Colonic mucosa (tissue), 4 donors: Measurements from ENCODE around the gene MEGF10. TPM values are rescaled to one million over a fixed set of nuclear protein-coding genes. Genes with fewer than 3 reads are reported as not detected.

Experiments used
- DNase-seq: peaks from one replicate; pipeline ENCODE4 v3.0.0-alpha.2; 2020
- H3K27ac ChIP-seq: fragments of 200-600 bp; one replicate; pipeline ENCODE4 v1.8.0; 2021
- H3K27me3 ChIP-seq: fragments of 200-600 bp; one replicate; pipeline ENCODE4 v1.8.0; 2021
- H3K36me3 ChIP-seq: fragments of 200-600 bp; one replicate; pipeline ENCODE4 v1.8.0; 2021
- H3K4me1 ChIP-seq: fragments of 200-600 bp; one replicate; pipeline ENCODE4 v1.8.0; 2021; ENCODE audit warnings: mild to moderate bottlenecking
- H3K4me3 ChIP-seq: fragments of 200-600 bp; one replicate; pipeline ENCODE4 v1.8.0; 2021
- H3K9ac ChIP-seq, 2 donors: one replicate each; pipeline ENCODE4 v1.7.0; 2013; ENCODE audit warnings: control low read depth in 2 of 2, low read depth in 2 of 2, low read length in 2 of 2
- H3K9me3 ChIP-seq: fragments of 200-600 bp; one replicate; pipeline ENCODE4 v1.8.0; 2021
- CTCF ChIP-seq: fragments of 200-600 bp; IDR thresholded peaks from one replicate; pipeline ENCODE4 v1.8.0; 2022; ENCODE audit warnings: antibody characterized with exemption, mild to moderate bottlenecking
- intact Hi-C: fragments of 100-400 bp; cut with DNase I; formaldehyde crosslinking; loops from one replicate; pipeline ENCODE4 v1.14.1; 2022
- total RNA-seq, 2 donors: library from RNA; stranded (reverse); fragmentation: NEBNext Ultra II Directional in 1 of 2; extraction: Animal tissue kit (Norgen Biotek cat#: 25700) in 1 of 2; gene quantifications; one replicate each; pipeline ENCODE4 v1.2.1, GENCODE V29; 2021
- donor health status: healthy.
- donor health status: DM: no; HTN: no; CAD: no.
- donor health status: DM: no; HTN: no; CAD: no.

Gene MEGF10
- total RNA-seq, 2 donors from 2014 or later, result 0.35 to 0.88 TPM

- Histone ChIP-seq H3K9me3 (no peaks in the 10 kb centered on the region), H3K4me1 (no peaks in the 10 kb centered on the region), H3K36me3 (no peaks in the 10 kb centered on the region), H3K27ac (no peak overlapping the region), H3K9ac (no peak overlapping the region), H3K4me3 (no peak overlapping the region), H3K27me3 (no peaks in the 10 kb centered on the region)
- intact Hi-C loops, result no loop called here
- DNase-seq, result no peak
- TF ChIP-seq CTCF, result no peak
Observed at GRCh38 chr5:127400946-127401670, 110.5 kb downstream of the MEGF10 start.

DNA sequence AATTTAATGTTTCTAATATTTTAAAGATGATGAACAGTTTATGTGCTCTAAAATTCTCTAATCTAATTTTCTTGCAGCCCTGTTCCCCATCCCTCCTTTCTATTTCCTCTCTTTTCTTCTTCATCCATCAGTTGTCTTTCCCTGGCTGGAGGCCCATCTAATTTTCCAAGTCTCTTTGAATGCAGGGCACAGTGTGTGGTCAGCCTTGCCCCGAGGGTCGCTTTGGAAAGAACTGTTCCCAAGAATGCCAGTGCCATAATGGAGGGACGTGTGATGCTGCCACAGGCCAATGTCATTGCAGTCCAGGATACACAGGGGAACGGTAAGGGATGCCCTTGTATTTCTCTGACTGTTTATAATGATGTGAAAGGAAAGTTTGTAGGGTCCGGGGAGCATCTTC is 111.8 kb downstream of the MEGF10 start:
- TF ChIP-seq CTCF, result no peak

DNA sequence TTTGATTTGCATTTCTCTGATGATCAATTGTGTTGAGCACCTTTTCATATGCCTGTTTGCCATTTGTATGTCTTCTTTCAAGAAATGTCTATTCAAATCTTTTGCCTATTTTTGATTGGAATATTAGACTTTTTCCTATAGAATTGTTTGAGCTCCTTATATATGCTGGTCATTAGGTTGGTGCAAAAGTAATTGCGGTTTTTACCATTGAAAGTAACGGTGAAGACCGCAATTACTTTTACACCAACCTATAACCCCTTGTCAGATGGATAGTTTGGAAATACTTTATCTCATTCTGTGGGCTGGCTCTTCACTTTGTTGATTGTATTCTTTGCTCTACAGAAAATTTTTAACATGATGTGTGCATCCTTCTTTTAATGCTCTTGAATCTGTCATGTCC is 113.6 kb downstream of the MEGF10 start:
- H3K27me3 ChIP-seq, result no peaks in the 10 kb centered on the region
- no peak for DNase-seq
- intact Hi-C loops, result no loop called here

More for the DNA sequence above, 111.8 kb downstream of the MEGF10 start:
- no peak for DNase-seq
- intact Hi-C loops, result no loop called here
- Histone ChIP-seq H3K36me3 (no peaks in the 10 kb centered on the region), H3K9me3 (no peaks in the 10 kb centered on the region), H3K9ac (no peak overlapping the region), H3K4me1 (no peaks in the 10 kb centered on the region), H3K27ac (no peak overlapping the region), H3K4me3 (no peak overlapping the region), H3K27me3 (no peaks in the 10 kb centered on the region)

GRCh38 chr5:127406326-127407121 is 115.9 kb downstream of the MEGF10 start:
- intact Hi-C loops, result no loop called here
- TF ChIP-seq CTCF, result no peak

More for the DNA sequence above, 113.6 kb downstream of the MEGF10 start:
- Histone ChIP-seq H3K4me3 (no peak overlapping the region), H3K27ac (no peak overlapping the region), H3K9ac (no peak overlapping the region), H3K4me1 (no peaks in the 10 kb centered on the region), H3K9me3 (no peaks in the 10 kb centered on the region), H3K36me3 (no peaks in the 10 kb centered on the region)
- TF ChIP-seq CTCF, result no peak

GRCh38 chr5:127409246-127409917 is 118.8 kb downstream of the MEGF10 start:
- intact Hi-C loops, result no loop called here
- no peak overlapping the region for H3K27ac ChIP-seq
- no peak overlapping the region for H3K9ac ChIP-seq

More at GRCh38 chr5:127406326-127407121, 115.9 kb downstream of the MEGF10 start:
- Histone ChIP-seq H3K4me3 (no peak overlapping the region), H3K27me3 (no peaks in the 10 kb centered on the region), H3K36me3 (no peaks in the 10 kb centered on the region), H3K9me3 (no peaks in the 10 kb centered on the region), H3K9ac (no peak overlapping the region), H3K27ac (no peak overlapping the region), H3K4me1 (no peaks in the 10 kb centered on the region)
- no peak for DNase-seq

More at GRCh38 chr5:127409246-127409917, 118.8 kb downstream of the MEGF10 start:
- Histone ChIP-seq H3K27me3 (no peaks in the 10 kb centered on the region), H3K9me3 (no peaks in the 10 kb centered on the region), H3K36me3 (no peaks in the 10 kb centered on the region), H3K4me1 (no peaks in the 10 kb centered on the region), H3K4me3 (no peak overlapping the region)
- DNase-seq, result no peak
- TF ChIP-seq CTCF, result no peak
